ENCODE measurements around the gene CAMTA1.

CAMTA1 gene

DNA sequence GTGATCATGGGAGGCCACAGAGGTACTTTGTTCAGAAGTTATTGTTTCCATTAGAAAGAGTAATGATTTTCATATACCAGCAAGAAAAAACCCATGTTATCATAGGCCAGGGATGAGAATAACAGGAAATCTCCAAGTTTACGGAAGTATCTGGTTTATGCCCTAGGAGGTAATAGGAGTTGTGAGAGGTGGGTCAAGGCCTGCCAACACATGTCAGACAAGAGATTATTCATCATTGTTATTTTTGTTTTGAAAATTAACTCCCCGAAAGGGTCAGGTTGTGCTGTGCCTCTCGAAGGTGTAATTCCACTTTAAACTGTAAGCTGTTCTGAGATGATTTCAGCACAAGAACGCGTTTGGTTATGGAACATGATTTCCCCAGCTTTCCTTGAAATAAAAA lies 218.4 kb downstream of the CAMTA1 start:
- no peak for DNase-seq (ENCODE audit: low read depth)
- TF ChIP-seq, protein P1, sequence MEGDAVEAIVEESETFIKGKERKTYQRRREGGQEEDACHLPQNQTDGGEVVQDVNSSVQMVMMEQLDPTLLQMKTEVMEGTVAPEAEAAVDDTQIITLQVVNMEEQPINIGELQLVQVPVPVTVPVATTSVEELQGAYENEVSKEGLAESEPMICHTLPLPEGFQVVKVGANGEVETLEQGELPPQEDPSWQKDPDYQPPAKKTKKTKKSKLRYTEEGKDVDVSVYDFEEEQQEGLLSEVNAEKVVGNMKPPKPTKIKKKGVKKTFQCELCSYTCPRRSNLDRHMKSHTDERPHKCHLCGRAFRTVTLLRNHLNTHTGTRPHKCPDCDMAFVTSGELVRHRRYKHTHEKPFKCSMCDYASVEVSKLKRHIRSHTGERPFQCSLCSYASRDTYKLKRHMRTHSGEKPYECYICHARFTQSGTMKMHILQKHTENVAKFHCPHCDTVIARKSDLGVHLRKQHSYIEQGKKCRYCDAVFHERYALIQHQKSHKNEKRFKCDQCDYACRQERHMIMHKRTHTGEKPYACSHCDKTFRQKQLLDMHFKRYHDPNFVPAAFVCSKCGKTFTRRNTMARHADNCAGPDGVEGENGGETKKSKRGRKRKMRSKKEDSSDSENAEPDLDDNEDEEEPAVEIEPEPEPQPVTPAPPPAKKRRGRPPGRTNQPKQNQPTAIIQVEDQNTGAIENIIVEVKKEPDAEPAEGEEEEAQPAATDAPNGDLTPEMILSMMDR (conservative IDR thresholded peaks at IDR 0.05; ENCODE audit: control insufficient read depth, insufficient read depth, low read depth, low read length) = no peak

DNA sequence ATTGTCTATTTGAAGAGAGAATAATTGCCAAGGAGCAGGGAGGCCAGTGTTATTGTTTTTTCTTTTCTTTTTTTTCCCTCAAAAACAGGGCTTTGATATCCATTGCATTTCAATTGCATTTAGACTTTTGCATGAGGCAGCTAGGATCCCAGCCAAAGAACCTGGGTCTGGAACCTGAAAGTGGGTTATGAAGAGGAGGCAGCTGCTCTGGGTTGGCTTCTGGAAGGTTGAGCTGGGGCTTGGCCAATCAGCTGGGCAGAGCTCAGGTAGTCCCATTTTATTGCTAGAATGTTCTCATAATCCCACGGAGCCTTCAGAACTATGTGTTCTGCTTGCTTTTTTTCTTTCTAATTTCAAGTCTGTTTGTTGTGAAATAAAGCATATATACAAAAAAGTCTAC lies 218.9 kb downstream of the CAMTA1 start:
- no peak overlapping the region for H3K4me3 ChIP-seq (ENCODE audit: control insufficient read depth, low read depth, low read length)
- DNase-seq (ENCODE audit: low read depth) = no peak
- TF ChIP-seq, protein P1 (conservative IDR thresholded peaks at IDR 0.05; ENCODE audit: control insufficient read depth, insufficient read depth, low read depth, low read length) = no peak

More for the DNA sequence above, 218.4 kb downstream of the CAMTA1 start:
- H3K4me3 ChIP-seq (ENCODE audit: control insufficient read depth, low read depth, low read length) = no peak overlapping the region

DNA sequence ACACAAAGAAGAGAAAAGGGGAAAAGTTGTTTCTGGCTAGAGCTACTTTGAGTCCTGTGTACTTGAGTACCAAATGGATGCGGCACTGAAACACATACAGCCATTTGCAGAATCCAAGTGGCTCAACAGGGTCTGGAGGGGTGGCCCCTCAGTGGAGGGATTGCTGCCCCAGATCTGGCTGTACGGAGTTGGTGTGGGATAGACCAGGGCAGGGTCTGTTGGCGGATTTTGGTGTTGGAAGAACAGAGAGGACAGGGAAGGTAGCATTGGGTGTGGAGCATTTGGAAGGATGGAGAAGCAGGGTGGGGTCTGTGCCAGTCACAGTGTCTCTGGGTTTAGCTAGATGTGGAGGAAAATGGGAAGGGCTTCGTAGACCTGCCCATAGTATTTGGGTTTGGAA lies 220.5 kb downstream of the CAMTA1 start:
- no peak overlapping the region for H3K4me3 ChIP-seq (ENCODE audit: control insufficient read depth, low read depth, low read length)
- TF ChIP-seq, protein P1 (conservative IDR thresholded peaks at IDR 0.05; ENCODE audit: control insufficient read depth, insufficient read depth, low read depth, low read length) = no peak
- no peak for DNase-seq (ENCODE audit: low read depth)

DNA sequence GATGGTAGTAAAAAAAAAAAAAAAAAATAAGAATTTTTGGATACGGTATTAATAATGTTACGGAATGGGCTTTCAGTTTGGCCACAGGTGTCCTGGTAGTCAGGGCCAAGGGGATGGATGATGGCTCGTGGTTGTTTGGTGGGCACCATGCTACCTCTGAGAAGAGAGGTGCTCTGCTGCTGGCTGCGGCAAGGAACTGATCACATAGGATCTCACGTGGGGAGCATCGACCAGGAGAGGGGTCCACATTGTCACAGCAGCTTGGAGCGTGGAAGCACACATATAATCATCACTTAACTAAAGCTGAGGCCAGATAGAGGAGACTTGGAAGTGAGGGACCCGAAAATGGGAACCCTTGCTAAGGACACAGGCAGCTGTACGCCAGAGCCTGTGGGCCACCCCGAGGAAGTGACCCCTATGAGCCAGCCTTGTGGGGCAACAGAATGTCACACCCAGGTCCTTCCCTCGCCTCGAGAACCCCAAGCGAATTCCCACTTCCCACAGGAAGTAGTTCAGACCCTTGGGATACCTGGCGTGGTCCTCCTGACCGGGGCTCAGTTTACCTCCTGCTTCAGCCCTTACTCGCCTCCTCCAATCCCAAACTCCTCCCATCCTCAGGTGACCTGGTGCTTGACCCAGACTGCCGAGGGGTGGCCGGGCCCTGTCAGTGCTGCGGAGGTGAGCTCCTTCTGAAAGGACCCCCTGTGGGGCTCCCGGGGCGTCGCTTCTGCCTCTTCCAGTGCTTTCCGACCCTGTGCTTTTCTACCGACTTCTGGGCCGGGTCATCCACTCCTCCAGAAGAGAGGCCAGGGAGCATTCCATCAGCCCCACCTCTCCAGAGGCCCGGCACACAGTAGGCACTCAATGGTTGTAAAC lies 222.0 kb downstream of the CAMTA1 start:
- DNase-seq (ENCODE audit: low read depth) = no peak
- TF ChIP-seq, protein P1 (conservative IDR thresholded peaks at IDR 0.05; ENCODE audit: control insufficient read depth, insufficient read depth, low read depth, low read length) = no peak

DNA sequence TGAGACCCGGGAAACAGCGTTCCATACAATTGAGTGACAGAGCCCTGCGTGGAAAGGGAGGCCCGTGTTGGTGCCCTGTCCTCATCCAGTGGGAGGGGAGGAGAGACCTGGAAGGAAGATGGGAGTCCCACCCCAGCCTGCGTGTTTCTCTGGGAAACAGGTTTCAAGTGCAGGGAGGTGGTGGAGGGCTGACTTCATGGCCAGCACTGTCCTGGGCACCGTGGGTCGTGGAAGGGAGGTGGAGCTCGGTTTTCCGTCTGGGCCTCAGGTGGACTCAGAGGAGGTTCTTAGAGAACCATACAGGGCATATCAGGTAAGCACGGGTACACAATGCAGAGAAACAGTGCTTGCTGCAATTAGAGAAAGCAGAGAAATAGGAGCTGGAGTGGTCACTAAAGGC lies 222.6 kb downstream of the CAMTA1 start:
- H3K4me3 ChIP-seq (ENCODE audit: control insufficient read depth, low read depth, low read length) = no peak overlapping the region
- TF ChIP-seq, protein P1 (conservative IDR thresholded peaks at IDR 0.05; ENCODE audit: control insufficient read depth, insufficient read depth, low read depth, low read length) = no peak
- DNase-seq (ENCODE audit: low read depth) = no peak

More for the DNA sequence above, 222.0 kb downstream of the CAMTA1 start:
- no peak overlapping the region for H3K4me3 ChIP-seq (ENCODE audit: control insufficient read depth, low read depth, low read length)

DNA sequence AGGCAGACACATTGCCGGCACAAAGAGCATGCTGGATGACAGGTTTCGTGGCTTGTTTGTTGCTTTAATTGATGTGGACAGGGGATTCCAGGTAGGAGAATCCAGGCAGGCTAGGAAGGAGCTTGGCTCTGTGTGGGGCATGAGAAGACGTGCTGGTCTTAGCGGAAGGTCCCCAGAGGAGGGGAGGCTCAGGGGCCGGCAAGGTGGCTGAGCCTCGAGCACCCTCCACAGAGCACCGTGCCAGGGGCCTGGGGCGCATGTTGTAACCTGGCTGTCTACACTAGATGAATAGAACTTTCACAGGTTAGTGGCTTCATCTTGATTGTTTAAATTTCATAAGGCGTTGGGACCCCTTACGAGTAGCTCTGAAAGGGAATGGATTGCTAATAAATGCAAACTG lies 223.1 kb downstream of the CAMTA1 start:
- no peak for DNase-seq (ENCODE audit: low read depth)
- TF ChIP-seq, protein P1 (conservative IDR thresholded peaks at IDR 0.05; ENCODE audit: control insufficient read depth, insufficient read depth, low read depth, low read length) = no peak
- H3K4me3 ChIP-seq (ENCODE audit: control insufficient read depth, low read depth, low read length) = no peak overlapping the region

All from fibroblast of mammary gland (primary cell).